Gastrocnemius medialis (tissue), 4 donors: Measurements from ENCODE around the gene KLHL12.

ENCODE experiments used
- POLR2A ChIP-seq, 2 donors: fragments of 450-650 bp; IDR thresholded peaks; one replicate each; pipeline ENCODE4 v1.6.1; 2017; ENCODE audit warnings: antibody characterized with exemption in 2 of 2, mild to moderate bottlenecking in 2 of 2, moderate library complexity in 2 of 2
- TF ChIP-seq, protein P1 (sequence below), 5 experiments: fragments of 450-650 bp in 3 of 5; fragments of 200-600 bp in 2 of 5; sonication (generic) in 2 of 5; IDR thresholded peaks in 4 of 5; conservative IDR thresholded peaks in 1 of 5; 1 replicate in 4 of 5; 2 replicates in 1 of 5; pipeline ENCODE4 v1.5.1; 2016 to 2019; ENCODE audit warnings: antibody characterized with exemption in 5 of 5, mild to moderate bottlenecking in 3 of 5, moderate library complexity in 3 of 5

DNA sequence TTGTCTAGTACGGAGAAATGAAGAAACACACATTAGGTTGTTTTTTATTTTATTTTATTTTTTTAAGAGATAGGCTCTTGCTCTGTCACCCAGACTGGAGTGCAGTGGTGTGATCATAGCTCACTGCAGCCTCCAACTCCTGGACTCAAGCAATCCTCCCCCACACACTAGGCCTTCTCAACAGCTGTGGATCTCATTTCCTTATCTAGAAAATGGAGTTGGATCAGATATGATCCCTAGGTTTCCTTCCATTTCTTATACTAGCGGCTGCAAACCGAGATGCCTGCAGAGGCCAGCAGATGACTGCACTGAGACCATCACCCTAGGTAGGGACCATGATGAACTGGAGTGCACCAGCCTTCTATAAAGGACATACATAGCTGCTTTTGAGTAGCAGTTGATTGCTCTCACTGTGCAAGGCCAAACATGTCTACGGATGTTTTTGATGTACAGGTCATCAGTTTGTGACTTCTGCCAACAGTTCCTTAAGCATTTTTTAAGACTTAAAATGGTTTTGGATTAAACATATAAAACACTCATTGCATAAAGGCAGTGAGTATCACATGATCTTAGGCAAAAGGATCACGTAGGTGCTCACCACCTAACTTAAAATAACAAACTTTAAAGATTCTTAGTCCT lies 11.4 kb upstream of the KLHL12 start:
- TF ChIP-seq, protein P1, sequence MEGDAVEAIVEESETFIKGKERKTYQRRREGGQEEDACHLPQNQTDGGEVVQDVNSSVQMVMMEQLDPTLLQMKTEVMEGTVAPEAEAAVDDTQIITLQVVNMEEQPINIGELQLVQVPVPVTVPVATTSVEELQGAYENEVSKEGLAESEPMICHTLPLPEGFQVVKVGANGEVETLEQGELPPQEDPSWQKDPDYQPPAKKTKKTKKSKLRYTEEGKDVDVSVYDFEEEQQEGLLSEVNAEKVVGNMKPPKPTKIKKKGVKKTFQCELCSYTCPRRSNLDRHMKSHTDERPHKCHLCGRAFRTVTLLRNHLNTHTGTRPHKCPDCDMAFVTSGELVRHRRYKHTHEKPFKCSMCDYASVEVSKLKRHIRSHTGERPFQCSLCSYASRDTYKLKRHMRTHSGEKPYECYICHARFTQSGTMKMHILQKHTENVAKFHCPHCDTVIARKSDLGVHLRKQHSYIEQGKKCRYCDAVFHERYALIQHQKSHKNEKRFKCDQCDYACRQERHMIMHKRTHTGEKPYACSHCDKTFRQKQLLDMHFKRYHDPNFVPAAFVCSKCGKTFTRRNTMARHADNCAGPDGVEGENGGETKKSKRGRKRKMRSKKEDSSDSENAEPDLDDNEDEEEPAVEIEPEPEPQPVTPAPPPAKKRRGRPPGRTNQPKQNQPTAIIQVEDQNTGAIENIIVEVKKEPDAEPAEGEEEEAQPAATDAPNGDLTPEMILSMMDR (IDR thresholded peaks at IDR 0.05 in 4 of 5, conservative IDR thresholded peaks at IDR 0.05 in 1 of 5), result no peak
- TF ChIP-seq POLR2A (IDR thresholded peaks at IDR 0.05), result no peak
